HepG2 (cell line): Measurements from ENCODE around the gene CKLF. TPM values are rescaled to one million over a fixed set of nuclear protein-coding genes. Genes with fewer than 3 reads are reported as not detected.
A peak's percentile ranks its signal among the peaks of the same experiment; 100 is the strongest.

Experiments used
- ASH2L ChIP-seq: fragments of 300-600, 200-600 bp; sonication (generic); IDR thresholded peaks from 2 replicates; pipeline ENCODE4 v1.7.0; 2017; ENCODE audit warnings: low read depth, mild to moderate bottlenecking, moderate library complexity, mixed read lengths, low read length; ENCODE audit not compliant: insufficient read length
- GATAD2A ChIP-seq: IDR thresholded peaks from 2 replicates; pipeline ENCODE4 v1.6.1; 2016
- KAT7 ChIP-seq: IDR thresholded peaks from 2 replicates; pipeline ENCODE4 v1.6.1; 2018; ENCODE audit warnings: borderline replicate concordance, missing compliant biosample characterization
- KLF16 ChIP-seq, 2 experiments: sonication (generic) in 1 of 2; formaldehyde crosslinking in 1 of 2; IDR thresholded peaks; 2 replicates each; pipeline versions ENCODE4 v1.6.1 to v1.8.0; 2016 to 2023; ENCODE audit warnings: missing genetic modification reagents in 2 of 2, missing compliant biosample characterization in 1 of 2
- MAFF ChIP-seq: IDR thresholded peaks from 2 replicates; pipeline ENCODE4 v1.6.1; 2011; ENCODE audit warnings: low read depth, low read length, improper control_type of control experiment
- MED1 ChIP-seq: sonication (generic); formaldehyde crosslinking; IDR thresholded peaks from 2 replicates; pipeline ENCODE4 v1.4.0; 2020; ENCODE audit warnings: missing genetic modification reagents
- NR2F6 ChIP-seq, 2 experiments: IDR thresholded peaks; 2 replicates each; pipeline ENCODE4 v1.6.1; 2016; ENCODE audit warnings: antibody characterized with exemption in 1 of 2, mild to moderate bottlenecking in 1 of 2
- RARA ChIP-seq: IDR thresholded peaks from 2 replicates; pipeline ENCODE4 v1.6.1; 2016; ENCODE audit warnings: missing genetic modification reagents, missing compliant biosample characterization
- SUZ12 ChIP-seq: fragments of 150-350 bp; IDR thresholded peaks from 2 replicates; pipeline ENCODE4 v1.6.1; 2014; ENCODE audit warnings: low read depth, low read length
- ZNF350 ChIP-seq: sonication (generic); formaldehyde crosslinking; IDR thresholded peaks from 2 replicates; pipeline ENCODE4 v1.4.0; 2020; ENCODE audit warnings: mild to moderate bottlenecking, low read depth, missing genetic modification reagents, borderline replicate concordance
- ZNF605 ChIP-seq: sonication (generic); formaldehyde crosslinking; IDR thresholded peaks from 2 replicates; pipeline ENCODE4 v1.8.0; 2022; ENCODE audit warnings: mild to moderate bottlenecking, missing genetic modification reagents
- polyA plus RNA-seq, 8 experiments: library from polyadenylated mRNA; depleted of rRNA in 3 of 8; stranded (reverse) in 7 of 8; unstranded in 1 of 8; fragments of >200 nt; fragmentation: Illumina TruSeq in 4 of 8; extraction: Trizol in 4 of 8; gene quantifications; 2 replicates each; pipeline versions ENCODE4 v1.2.1 to v1.2.3, GENCODE V29; 2011 to 2016; ENCODE audit warnings: low read depth in 4 of 8, missing spikeins in 1 of 8, mixed read lengths in 1 of 8; ENCODE audit not compliant: insufficient read depth in 1 of 8
- total RNA-seq, 5 experiments: library from RNA; depleted of rRNA; stranded (reverse); fragments of >200 nt; fragmentation: Illumina TruSeq; extraction: Trizol; gene quantifications; 2 replicates each; pipeline ENCODE4 v1.2.3, GENCODE V29; 2016; ENCODE audit warnings: low read depth in 1 of 5
- TF ChIP-seq, protein P1 (sequence below), 2 experiments: fragments of 450-650 bp in 1 of 2; sonication (generic) in 1 of 2; formaldehyde crosslinking; IDR thresholded peaks; 2 replicates each; pipeline versions ENCODE4 v1.5.0 to v1.8.0; 2020 to 2022; ENCODE audit warnings: mild to moderate bottlenecking in 1 of 2, missing genetic modification reagents in 1 of 2
- TF ChIP-seq, protein P2 (sequence below): sonication (generic); formaldehyde crosslinking; IDR thresholded peaks from 2 replicates; pipeline ENCODE4 v1.5.1; 2020; ENCODE audit warnings: mild to moderate bottlenecking, missing genetic modification reagents
- TF ChIP-seq, protein P3 (sequence below): sonication (generic); formaldehyde crosslinking; IDR thresholded peaks from 2 replicates; pipeline ENCODE4 v1.5.1; 2020; ENCODE audit warnings: mild to moderate bottlenecking, missing genetic modification reagents, moderate library complexity
- TF ChIP-seq, protein P4 (sequence below): sonication (generic); formaldehyde crosslinking; IDR thresholded peaks from 2 replicates; pipeline ENCODE4 v1.8.1; 2023; ENCODE audit warnings: mild to moderate bottlenecking, moderate library complexity, missing genetic modification reagents

Gene CKLF
- total and polyA plus RNA-seq, 2 of the 13 experiments (the other 11 are each of a cell fraction or from before 2014, with no cell fraction given) = 120 to 167 TPM

DNA sequence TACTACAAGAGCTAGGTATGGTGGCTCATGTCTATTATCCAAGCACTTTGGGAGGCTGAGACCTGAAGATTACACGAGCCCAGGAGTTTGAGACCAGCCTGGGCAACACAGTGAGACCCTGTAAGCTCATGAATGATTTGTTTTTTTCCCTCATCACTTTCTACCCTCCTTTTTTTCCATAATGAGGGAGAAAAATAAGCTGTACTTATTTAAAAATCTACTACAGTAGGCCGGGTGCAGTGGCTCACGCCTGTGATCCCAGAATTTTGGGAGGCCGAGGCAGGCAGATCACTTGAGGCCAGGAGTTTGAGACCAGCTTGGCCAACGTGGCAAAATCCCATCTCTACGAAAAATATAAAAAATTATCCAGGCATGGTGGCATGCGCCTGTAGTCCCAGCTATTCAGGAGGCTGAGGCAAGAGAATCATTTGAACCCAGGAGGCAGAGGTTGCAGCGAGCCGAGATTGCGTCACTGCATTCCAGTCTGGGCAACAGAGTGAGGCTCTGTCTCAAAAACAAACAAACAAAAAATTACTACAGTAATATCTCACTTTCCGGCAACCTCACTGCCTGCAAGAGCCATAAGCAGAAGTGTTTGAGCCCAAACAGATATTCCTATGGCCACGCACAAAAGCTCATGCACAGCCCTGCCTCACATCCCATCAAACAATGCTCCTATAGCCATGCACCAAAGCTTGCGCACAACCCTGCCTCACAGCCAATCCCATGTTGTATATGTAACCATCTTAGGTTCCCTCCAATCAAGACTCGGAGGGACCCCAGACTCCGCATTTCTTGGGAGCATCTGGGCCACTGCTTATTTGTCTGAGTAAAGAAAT lies 39.9 kb upstream of the CKLF start (continued):
- peak; percentile 80 for TF ChIP-seq RARA (CRISPR knock-in tag)
- TF ChIP-seq MAFF = no peak
- 0 out of 2 replicates have a peak, but pooled peaks have one; percentile 16 for TF ChIP-seq ZNF605 (CRISPR knock-in tag)
- 0 out of 4 replicates have a peak, but pooled peaks of 1 of the 2 experiments have one; percentile 18 for TF ChIP-seq KLF16 (CRISPR knock-in tag; IDR thresholded peaks at IDR 0.05)
- peak; percentile 70 for TF ChIP-seq MED1
- peak; percentile 61 for TF ChIP-seq ASH2L
- TF ChIP-seq, protein P1, sequence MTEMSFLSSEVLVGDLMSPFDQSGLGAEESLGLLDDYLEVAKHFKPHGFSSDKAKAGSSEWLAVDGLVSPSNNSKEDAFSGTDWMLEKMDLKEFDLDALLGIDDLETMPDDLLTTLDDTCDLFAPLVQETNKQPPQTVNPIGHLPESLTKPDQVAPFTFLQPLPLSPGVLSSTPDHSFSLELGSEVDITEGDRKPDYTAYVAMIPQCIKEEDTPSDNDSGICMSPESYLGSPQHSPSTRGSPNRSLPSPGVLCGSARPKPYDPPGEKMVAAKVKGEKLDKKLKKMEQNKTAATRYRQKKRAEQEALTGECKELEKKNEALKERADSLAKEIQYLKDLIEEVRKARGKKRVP (CRISPR knock-in tag; IDR thresholded peaks at IDR 0.05) = peak in 1 of 2 experiments; percentile 81; a peak in 2 of 4 replicates
- peak; percentile 73; the same call in 1 of the 2 replicates for TF ChIP-seq KAT7 (CRISPR knock-in tag)
- 0 out of 2 replicates have a peak, but pooled peaks have one; percentile 7 for TF ChIP-seq NR2F6 (IDR thresholded peaks at IDR 0.05)
- TF ChIP-seq NR2F6 (CRISPR knock-in tag; IDR thresholded peaks at IDR 0.05) = peak; percentile 60
- TF ChIP-seq, protein P2, sequence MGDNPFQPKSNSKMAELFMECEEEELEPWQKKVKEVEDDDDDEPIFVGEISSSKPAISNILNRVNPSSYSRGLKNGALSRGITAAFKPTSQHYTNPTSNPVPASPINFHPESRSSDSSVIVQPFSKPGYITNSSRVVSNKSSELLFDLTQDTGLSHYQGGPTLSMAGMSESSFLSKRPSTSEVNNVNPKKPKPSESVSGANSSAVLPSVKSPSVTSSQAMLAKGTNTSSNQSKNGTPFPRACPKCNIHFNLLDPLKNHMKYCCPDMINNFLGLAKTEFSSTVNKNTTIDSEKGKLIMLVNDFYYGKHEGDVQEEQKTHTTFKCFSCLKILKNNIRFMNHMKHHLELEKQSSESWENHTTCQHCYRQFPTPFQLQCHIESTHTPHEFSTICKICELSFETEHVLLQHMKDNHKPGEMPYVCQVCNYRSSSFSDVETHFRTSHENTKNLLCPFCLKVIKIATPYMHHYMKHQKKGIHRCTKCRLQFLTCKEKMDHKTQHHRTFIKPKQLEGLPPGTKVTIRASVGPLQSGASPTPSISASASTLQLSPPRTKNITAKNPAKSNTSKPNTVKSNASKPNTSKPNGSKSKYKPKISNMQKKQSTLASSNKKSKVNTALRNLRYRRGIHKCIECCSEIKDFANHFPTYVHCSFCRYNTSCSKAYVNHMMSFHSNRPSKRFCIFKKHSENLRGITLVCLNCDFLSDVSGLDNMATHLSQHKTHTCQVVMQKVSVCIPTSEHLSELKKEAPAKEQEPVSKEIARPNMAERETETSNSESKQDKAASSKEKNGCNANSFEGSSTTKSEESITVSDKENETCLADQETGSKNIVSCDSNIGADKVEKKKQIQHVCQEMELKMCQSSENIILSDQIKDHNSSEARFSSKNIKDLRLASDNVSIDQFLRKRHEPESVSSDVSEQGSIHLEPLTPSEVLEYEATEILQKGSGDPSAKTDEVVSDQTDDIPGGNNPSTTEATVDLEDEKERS (CRISPR knock-in tag) = peak; percentile 82
- peak; percentile 66 for TF ChIP-seq ZNF350 (CRISPR knock-in tag)
- TF ChIP-seq SUZ12 = no peak
- peak; percentile 44; the same call in 1 of the 2 replicates for TF ChIP-seq GATAD2A (CRISPR knock-in tag)
- TF ChIP-seq, protein P3, sequence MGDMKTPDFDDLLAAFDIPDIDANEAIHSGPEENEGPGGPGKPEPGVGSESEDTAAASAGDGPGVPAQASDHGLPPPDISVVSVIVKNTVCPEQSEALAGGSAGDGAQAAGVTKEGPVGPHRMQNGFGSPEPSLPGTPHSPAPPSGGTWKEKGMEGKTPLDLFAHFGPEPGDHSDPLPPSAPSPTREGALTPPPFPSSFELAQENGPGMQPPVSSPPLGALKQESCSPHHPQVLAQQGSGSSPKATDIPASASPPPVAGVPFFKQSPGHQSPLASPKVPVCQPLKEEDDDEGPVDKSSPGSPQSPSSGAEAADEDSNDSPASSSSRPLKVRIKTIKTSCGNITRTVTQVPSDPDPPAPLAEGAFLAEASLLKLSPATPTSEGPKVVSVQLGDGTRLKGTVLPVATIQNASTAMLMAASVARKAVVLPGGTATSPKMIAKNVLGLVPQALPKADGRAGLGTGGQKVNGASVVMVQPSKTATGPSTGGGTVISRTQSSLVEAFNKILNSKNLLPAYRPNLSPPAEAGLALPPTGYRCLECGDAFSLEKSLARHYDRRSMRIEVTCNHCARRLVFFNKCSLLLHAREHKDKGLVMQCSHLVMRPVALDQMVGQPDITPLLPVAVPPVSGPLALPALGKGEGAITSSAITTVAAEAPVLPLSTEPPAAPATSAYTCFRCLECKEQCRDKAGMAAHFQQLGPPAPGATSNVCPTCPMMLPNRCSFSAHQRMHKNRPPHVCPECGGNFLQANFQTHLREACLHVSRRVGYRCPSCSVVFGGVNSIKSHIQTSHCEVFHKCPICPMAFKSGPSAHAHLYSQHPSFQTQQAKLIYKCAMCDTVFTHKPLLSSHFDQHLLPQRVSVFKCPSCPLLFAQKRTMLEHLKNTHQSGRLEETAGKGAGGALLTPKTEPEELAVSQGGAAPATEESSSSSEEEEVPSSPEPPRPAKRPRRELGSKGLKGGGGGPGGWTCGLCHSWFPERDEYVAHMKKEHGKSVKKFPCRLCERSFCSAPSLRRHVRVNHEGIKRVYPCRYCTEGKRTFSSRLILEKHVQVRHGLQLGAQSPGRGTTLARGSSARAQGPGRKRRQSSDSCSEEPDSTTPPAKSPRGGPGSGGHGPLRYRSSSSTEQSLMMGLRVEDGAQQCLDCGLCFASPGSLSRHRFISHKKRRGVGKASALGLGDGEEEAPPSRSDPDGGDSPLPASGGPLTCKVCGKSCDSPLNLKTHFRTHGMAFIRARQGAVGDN (CRISPR knock-in tag) = 0 out of 2 replicates have a peak, but pooled peaks have one; percentile 4
- TF ChIP-seq, protein P4, sequence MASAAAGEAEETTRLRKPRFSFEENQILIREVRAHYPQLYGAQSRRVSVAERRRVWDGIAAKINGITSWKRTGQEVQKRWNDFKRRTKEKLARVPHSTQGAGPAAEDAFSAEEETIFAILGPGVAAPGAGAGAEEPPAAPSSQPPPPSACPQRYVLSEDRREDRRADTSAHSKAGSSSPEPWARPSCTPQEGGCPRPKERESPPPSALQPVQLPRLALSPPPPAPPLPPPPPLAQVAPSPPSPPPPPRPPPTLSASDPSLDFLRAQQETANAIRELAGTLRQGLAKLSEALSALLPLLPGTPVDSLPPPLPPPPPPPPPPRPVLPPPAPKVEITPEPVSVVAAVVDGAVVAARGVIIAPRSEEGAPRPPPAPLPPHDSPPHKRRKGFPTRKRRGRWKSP = peak; percentile 71; the same call in 1 of the 2 replicates
